Measurements from ENCODE around the gene PNPLA2.

DNA sequence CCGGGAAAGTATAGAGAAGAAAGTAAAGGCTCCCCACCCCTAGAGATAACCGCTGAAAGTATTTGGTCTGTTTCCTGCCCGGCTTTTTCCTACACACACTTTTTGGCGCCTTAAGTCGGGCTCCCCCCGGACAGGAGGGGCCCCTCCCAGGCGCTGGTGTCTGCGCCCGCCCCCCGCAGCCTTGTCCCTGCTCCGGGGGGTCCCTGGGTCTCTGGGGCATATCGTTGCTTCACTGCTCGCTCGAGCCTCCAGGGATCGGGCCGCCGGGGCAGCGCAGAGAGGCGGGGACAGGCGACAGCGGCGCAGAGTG, 8.1 kb downstream of the PNPLA2 start:
- TF ChIP-seq, protein P1, sequence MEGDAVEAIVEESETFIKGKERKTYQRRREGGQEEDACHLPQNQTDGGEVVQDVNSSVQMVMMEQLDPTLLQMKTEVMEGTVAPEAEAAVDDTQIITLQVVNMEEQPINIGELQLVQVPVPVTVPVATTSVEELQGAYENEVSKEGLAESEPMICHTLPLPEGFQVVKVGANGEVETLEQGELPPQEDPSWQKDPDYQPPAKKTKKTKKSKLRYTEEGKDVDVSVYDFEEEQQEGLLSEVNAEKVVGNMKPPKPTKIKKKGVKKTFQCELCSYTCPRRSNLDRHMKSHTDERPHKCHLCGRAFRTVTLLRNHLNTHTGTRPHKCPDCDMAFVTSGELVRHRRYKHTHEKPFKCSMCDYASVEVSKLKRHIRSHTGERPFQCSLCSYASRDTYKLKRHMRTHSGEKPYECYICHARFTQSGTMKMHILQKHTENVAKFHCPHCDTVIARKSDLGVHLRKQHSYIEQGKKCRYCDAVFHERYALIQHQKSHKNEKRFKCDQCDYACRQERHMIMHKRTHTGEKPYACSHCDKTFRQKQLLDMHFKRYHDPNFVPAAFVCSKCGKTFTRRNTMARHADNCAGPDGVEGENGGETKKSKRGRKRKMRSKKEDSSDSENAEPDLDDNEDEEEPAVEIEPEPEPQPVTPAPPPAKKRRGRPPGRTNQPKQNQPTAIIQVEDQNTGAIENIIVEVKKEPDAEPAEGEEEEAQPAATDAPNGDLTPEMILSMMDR (IDR thresholded peaks at IDR 0.05) = no peak
- TF ChIP-seq POLR2A (IDR thresholded peaks at IDR 0.05) = no peak
